GM23338 (cell line): ENCODE measurements around the gene IMPACT. TPM values are rescaled to one million over a fixed set of nuclear protein-coding genes. Genes with fewer than 3 reads are reported as not detected.
A peak's percentile ranks its signal among the peaks of the same experiment; 100 is the strongest.

ENCODE experiments used
- ATAC-seq: fragments of 200-7000 bp; cut with Tn5 transposase; 3 replicates; pipeline ENCODE4 v1.9.1; 2020
- DNase-seq: peaks from one replicate; pipeline ENCODE4 v3.0.0-alpha.2; 2015; ENCODE audit warnings: low spot score
- H2AFZ ChIP-seq: fragments of 200-600 bp; sonication (generic); 2 replicates; pipeline ENCODE4 v1.8.0; 2016; ENCODE audit warnings: antibody characterized with exemption, mild to moderate bottlenecking, moderate library complexity
- H3F3A ChIP-seq: fragments of 200-600 bp; sonication (generic); replicated peaks from 2 replicates; pipeline ENCODE4 v1.8.0; 2017; ENCODE audit warnings: antibody characterized with exemption, mixed run types, low read depth
- H3K27ac ChIP-seq: fragments of 200-600 bp; sonication (generic); 2 replicates; pipeline ENCODE4 v1.6.1; 2016; ENCODE audit warnings: low read depth
- H3K27me3 ChIP-seq: fragments of 200-600 bp; sonication (generic); 2 replicates; pipeline ENCODE4 v1.8.0; 2016; ENCODE audit warnings: mild to moderate bottlenecking, mixed run types, moderate library complexity; ENCODE audit not compliant: insufficient read depth
- H3K36me3 ChIP-seq: fragments of 200-600 bp; sonication (generic); 2 replicates; pipeline ENCODE4 v1.8.0; 2016; ENCODE audit warnings: mild to moderate bottlenecking; ENCODE audit not compliant: insufficient read depth
- H3K4me1 ChIP-seq: fragments of 200-600 bp; sonication (generic); 2 replicates; pipeline ENCODE4 v1.8.0; 2016; ENCODE audit warnings: mild to moderate bottlenecking, moderate library complexity; ENCODE audit not compliant: insufficient read depth
- H3K4me2 ChIP-seq: fragments of 200-600 bp; sonication (generic); 2 replicates; pipeline ENCODE4 v1.7.1; 2017; ENCODE audit warnings: mixed run types
- H3K4me3 ChIP-seq: fragments of 200-600 bp; sonication (generic); 2 replicates; pipeline ENCODE4 v1.6.1; 2016; ENCODE audit warnings: mixed run types
- H3K79me2 ChIP-seq: fragments of 200-600 bp; sonication (generic); replicated peaks from 2 replicates; pipeline ENCODE4 v1.8.0; 2017; ENCODE audit warnings: mild to moderate bottlenecking; ENCODE audit not compliant: insufficient read depth
- H3K9me2 ChIP-seq: fragments of 200-600 bp; sonication (generic); 2 replicates; pipeline ENCODE4 v1.8.0; 2017; ENCODE audit not compliant: insufficient read depth
- H4K20me1 ChIP-seq: fragments of 200-600 bp; sonication (generic); replicated peaks from 2 replicates; pipeline ENCODE4 v1.8.0; 2017; ENCODE audit warnings: mild to moderate bottlenecking; ENCODE audit not compliant: insufficient read depth
- H3K27ac Mint-ChIP-seq: 2 replicates; pipeline ENCODE4 v1.8.0; 2020; ENCODE audit warnings: inconsistent platforms, mild to moderate bottlenecking, moderate library complexity, mixed read lengths
- H3K27me3 Mint-ChIP-seq: 3 replicates; pipeline ENCODE4 v1.8.0; 2022; ENCODE audit warnings: low read depth, mild to moderate bottlenecking, moderate library complexity, mixed read lengths, inconsistent platforms; ENCODE audit not compliant: insufficient read depth, poor library complexity
- H3K36me3 Mint-ChIP-seq: 3 replicates; pipeline ENCODE4 v1.8.0; 2021; ENCODE audit warnings: low read depth, mild to moderate bottlenecking, inconsistent platforms, moderate library complexity, mixed read lengths
- H3K4me1 Mint-ChIP-seq: 3 replicates; pipeline ENCODE4 v1.8.0; 2020; ENCODE audit warnings: mild to moderate bottlenecking, inconsistent platforms, mixed read lengths
- H3K4me3 Mint-ChIP-seq: 3 replicates; pipeline ENCODE4 v1.8.0; 2021; ENCODE audit warnings: moderate library complexity, mild to moderate bottlenecking, inconsistent platforms, mixed read lengths
- H3K9me3 Mint-ChIP-seq: 3 replicates; pipeline ENCODE4 v1.8.0; 2020; ENCODE audit warnings: moderate library complexity, mild to moderate bottlenecking, inconsistent platforms, mixed read lengths
- CREB1 ChIP-seq: fragments of 250-450 bp; sonication (Bioruptor Pico); IDR thresholded peaks from 2 replicates; pipeline ENCODE4 v1.5.0; 2020; ENCODE audit warnings: low read depth, mild to moderate bottlenecking, moderate library complexity
- CTCF ChIP-seq, 2 experiments: fragments of 200-600 bp in 1 of 2; sonication (generic) in 1 of 2; conservative IDR thresholded peaks; 2 replicates each; pipeline versions ENCODE4 v1.5.1 to v1.6.1; 2016 to 2017; ENCODE audit warnings: antibody characterized with exemption in 2 of 2, low read depth in 2 of 2, mild to moderate bottlenecking in 2 of 2, moderate library complexity in 1 of 2
- ETS1 ChIP-seq: IDR thresholded peaks from 2 replicates; pipeline ENCODE4 v1.6.1; 2016; ENCODE audit warnings: antibody characterized with exemption
- EZH2 ChIP-seq: fragments of 200-600 bp; sonication (generic); IDR thresholded peaks from one replicate; pipeline ENCODE4 v1.8.0; 2017; ENCODE audit warnings: antibody characterized with exemption, mild to moderate bottlenecking, low read depth; ENCODE audit not compliant: unreplicated experiment
- EZH2phosphoT487 ChIP-seq: fragments of 200-600 bp; sonication (generic); IDR thresholded peaks from one replicate; pipeline ENCODE4 v1.8.1; 2018; ENCODE audit warnings: antibody characterized with exemption; ENCODE audit not compliant: unreplicated experiment
- JUNB ChIP-seq: IDR thresholded peaks from one replicate; pipeline ENCODE4 v1.6.1; 2016; ENCODE audit warnings: antibody characterized with exemption; ENCODE audit not compliant: unreplicated experiment
- NANOG ChIP-seq: IDR thresholded peaks from 2 replicates; pipeline ENCODE4 v1.6.1; 2016; ENCODE audit warnings: antibody characterized with exemption, borderline replicate concordance
- POLR2AphosphoS5 ChIP-seq: IDR thresholded peaks from 2 replicates; pipeline ENCODE4 v1.6.1; 2016; ENCODE audit warnings: antibody characterized with exemption, low read depth
- REST ChIP-seq: IDR thresholded peaks from one replicate; pipeline ENCODE4 v1.6.1; 2018; ENCODE audit warnings: antibody characterized with exemption; ENCODE audit not compliant: unreplicated experiment
- STAT1 ChIP-seq: IDR thresholded peaks from one replicate; pipeline ENCODE4 v1.6.1; 2016; ENCODE audit warnings: antibody characterized with exemption; ENCODE audit not compliant: unreplicated experiment
- ZNF114 ChIP-seq: fragments of 250-450 bp; sonication (Bioruptor Pico); IDR thresholded peaks from 2 replicates; pipeline ENCODE4 v1.5.0; 2020; ENCODE audit warnings: mild to moderate bottlenecking, moderate library complexity
- ZNF331 ChIP-seq: fragments of 250-450 bp; sonication (Bioruptor Pico); IDR thresholded peaks from 2 replicates; pipeline ENCODE4 v1.5.0; 2020; ENCODE audit warnings: low read depth, mild to moderate bottlenecking, moderate library complexity
- ZNF462 ChIP-seq: fragments of 250-450 bp; sonication (Bioruptor Pico); IDR thresholded peaks from 2 replicates; pipeline ENCODE4 v1.5.0; 2020; ENCODE audit warnings: mild to moderate bottlenecking, moderate library complexity
- polyA plus RNA-seq: library from polyadenylated mRNA; unstranded; fragments of >200 nt; fragmentation: Nextera tagmentation; extraction: Ambion mirVana; gene quantifications from 2 replicates; pipeline ENCODE4 v1.2.1, GENCODE V29; 2016
- total RNA-seq: library from RNA; depleted of rRNA; stranded (reverse); fragments of >200 nt; shearing (Covaris generic); gene quantifications from 2 replicates; pipeline ENCODE4 v1.2.3, GENCODE V29; 2014

The IMPACT gene
- total and polyA plus RNA-seq, 2 experiments from 2014 or later: 42.1 to 47.6 TPM

- H3K4me3 Mint-ChIP-seq: no peak overlapping the region
- no peaks in the 10 kb centered on the region for H3K79me2 ChIP-seq
- ATAC-seq (no peak), DNase-seq (no peak)
- no peak overlapping the region for H3K4me3 ChIP-seq
- no peaks in the 10 kb centered on the region for H3K9me2 ChIP-seq
- TF ChIP-seq JUNB (no peak), CTCF (conservative IDR thresholded peaks at IDR 0.05; ENCODE audit: low read depth in 2 of 2) (no peak), ZNF331 (CRISPR knock-in tag) (no peak), STAT1 (no peak), ETS1 (no peak), ZNF462 (CRISPR knock-in tag) (no peak), CREB1 (CRISPR knock-in tag) (no peak), EZH2 (no peak), ZNF114 (CRISPR knock-in tag) (no peak), EZH2phosphoT487 (no peak), POLR2AphosphoS5 (no peak), REST (no peak), NANOG (no peak)
- H3K4me1 ChIP-seq: no peaks in the 10 kb centered on the region
- no peaks in the 10 kb centered on the region for H3K27me3 Mint-ChIP-seq
- no peaks in the 10 kb centered on the region for H3K36me3 ChIP-seq
- H3F3A ChIP-seq: no peaks in the 10 kb centered on the region
- no peaks in the 10 kb centered on the region for H3K27me3 ChIP-seq
- H3K36me3 Mint-ChIP-seq: no peaks in the 10 kb centered on the region
- H3K9me3 Mint-ChIP-seq: peaks cover 2% of the 10 kb centered on the region; the same call in 1 of the 3 replicates
- H3K4me1 Mint-ChIP-seq: peaks cover 5% of the 10 kb centered on the region; the same call in 2 of the 3 replicates
- H3K4me2 ChIP-seq: no peak overlapping the region
- peak overlapping the region; percentile 32; the same call in 1 of the 2 replicates for H2AFZ ChIP-seq
- H3K27ac Mint-ChIP-seq: no peak overlapping the region
- no peak overlapping the region for H3K27ac ChIP-seq
- no peaks in the 10 kb centered on the region for H4K20me1 ChIP-seq
Observed at GRCh38 chr18:24474406-24474805, 47.9 kb downstream of the IMPACT start.
